ENCODE results near the gene USF2.

DNA sequence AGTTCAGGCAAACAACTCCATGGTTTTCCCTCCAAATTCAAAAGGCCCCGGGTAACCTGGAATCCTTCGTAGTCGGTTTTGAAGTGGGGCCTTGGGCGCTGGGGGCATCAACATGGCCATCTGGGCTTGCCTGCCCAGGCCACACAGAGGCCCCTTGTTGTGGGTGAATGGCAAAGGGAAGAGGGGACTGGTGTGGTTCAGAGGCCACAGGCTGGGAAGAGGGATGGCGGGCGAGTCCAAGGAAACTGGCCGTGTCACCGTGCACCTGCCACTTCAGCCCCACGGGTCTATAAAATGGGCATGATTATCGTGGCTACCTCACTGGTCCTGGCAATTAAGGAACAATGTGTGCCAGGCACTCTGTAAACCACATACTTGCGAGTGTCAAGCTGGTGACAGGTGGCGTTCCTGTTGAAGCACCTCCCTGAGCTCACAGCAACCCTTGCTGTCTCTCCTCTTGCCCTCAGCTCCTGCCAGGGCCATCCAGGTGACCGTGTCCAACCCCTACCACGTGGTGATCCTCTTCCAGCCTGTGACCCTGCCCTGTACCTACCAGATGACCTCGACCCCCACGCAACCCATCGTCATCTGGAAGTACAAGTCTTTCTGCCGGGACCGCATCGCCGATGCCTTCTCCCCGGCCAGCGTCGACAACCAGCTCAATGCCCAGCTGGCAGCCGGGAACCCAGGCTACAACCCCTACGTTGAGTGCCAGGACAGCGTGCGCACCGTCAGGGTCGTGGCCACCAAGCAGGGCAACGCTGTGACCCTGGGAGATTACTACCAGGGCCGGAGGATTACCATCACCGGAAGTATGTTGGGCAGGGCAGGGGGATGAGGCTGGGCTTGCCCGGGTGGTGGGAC, 18.7 kb upstream of the USF2 start:
- TF ChIP-seq SUZ12 (IDR thresholded peaks at IDR 0.05; ENCODE audit: extremely low read depth, insufficient read depth, insufficient read length) (no peak), ZNF274 (IDR thresholded peaks at IDR 0.05; ENCODE audit: low read depth, low read length) (no peak), YY1 (IDR thresholded peaks at IDR 0.05; ENCODE audit: insufficient read depth, insufficient read length) (no peak)

All from NT2/D1 (cell line).